GM23338 (cell line): ENCODE results near the gene NLRP6. TPM values are rescaled to one million over a fixed set of nuclear protein-coding genes. Genes with fewer than 3 reads are reported as not detected.

ENCODE experiments used
- ATAC-seq: fragments of 200-7000 bp; cut with Tn5 transposase; 3 replicates; pipeline ENCODE4 v1.9.1; 2020
- DNase-seq: peaks from one replicate; pipeline ENCODE4 v3.0.0-alpha.2; 2015; ENCODE audit warnings: low spot score
- H2AFZ ChIP-seq: fragments of 200-600 bp; sonication (generic); 2 replicates; pipeline ENCODE4 v1.8.0; 2016; ENCODE audit warnings: antibody characterized with exemption, mild to moderate bottlenecking, moderate library complexity
- H3F3A ChIP-seq: fragments of 200-600 bp; sonication (generic); replicated peaks from 2 replicates; pipeline ENCODE4 v1.8.0; 2017; ENCODE audit warnings: antibody characterized with exemption, mixed run types, low read depth
- H3K27ac ChIP-seq: fragments of 200-600 bp; sonication (generic); 2 replicates; pipeline ENCODE4 v1.6.1; 2016; ENCODE audit warnings: low read depth
- H3K27me3 ChIP-seq: fragments of 200-600 bp; sonication (generic); 2 replicates; pipeline ENCODE4 v1.8.0; 2016; ENCODE audit warnings: mild to moderate bottlenecking, mixed run types, moderate library complexity; ENCODE audit not compliant: insufficient read depth
- H3K36me3 ChIP-seq: fragments of 200-600 bp; sonication (generic); 2 replicates; pipeline ENCODE4 v1.8.0; 2016; ENCODE audit warnings: mild to moderate bottlenecking; ENCODE audit not compliant: insufficient read depth
- H3K4me1 ChIP-seq: fragments of 200-600 bp; sonication (generic); 2 replicates; pipeline ENCODE4 v1.8.0; 2016; ENCODE audit warnings: mild to moderate bottlenecking, moderate library complexity; ENCODE audit not compliant: insufficient read depth
- H3K4me2 ChIP-seq: fragments of 200-600 bp; sonication (generic); 2 replicates; pipeline ENCODE4 v1.7.1; 2017; ENCODE audit warnings: mixed run types
- H3K4me3 ChIP-seq: fragments of 200-600 bp; sonication (generic); 2 replicates; pipeline ENCODE4 v1.6.1; 2016; ENCODE audit warnings: mixed run types
- H3K79me2 ChIP-seq: fragments of 200-600 bp; sonication (generic); replicated peaks from 2 replicates; pipeline ENCODE4 v1.8.0; 2017; ENCODE audit warnings: mild to moderate bottlenecking; ENCODE audit not compliant: insufficient read depth
- H3K9me2 ChIP-seq: fragments of 200-600 bp; sonication (generic); 2 replicates; pipeline ENCODE4 v1.8.0; 2017; ENCODE audit not compliant: insufficient read depth
- H4K20me1 ChIP-seq: fragments of 200-600 bp; sonication (generic); replicated peaks from 2 replicates; pipeline ENCODE4 v1.8.0; 2017; ENCODE audit warnings: mild to moderate bottlenecking; ENCODE audit not compliant: insufficient read depth
- H3K27ac Mint-ChIP-seq: 2 replicates; pipeline ENCODE4 v1.8.0; 2020; ENCODE audit warnings: inconsistent platforms, mild to moderate bottlenecking, moderate library complexity, mixed read lengths
- H3K27me3 Mint-ChIP-seq: 3 replicates; pipeline ENCODE4 v1.8.0; 2022; ENCODE audit warnings: low read depth, mild to moderate bottlenecking, moderate library complexity, mixed read lengths, inconsistent platforms; ENCODE audit not compliant: insufficient read depth, poor library complexity
- H3K36me3 Mint-ChIP-seq: 3 replicates; pipeline ENCODE4 v1.8.0; 2021; ENCODE audit warnings: low read depth, mild to moderate bottlenecking, inconsistent platforms, moderate library complexity, mixed read lengths
- H3K4me1 Mint-ChIP-seq: 3 replicates; pipeline ENCODE4 v1.8.0; 2020; ENCODE audit warnings: mild to moderate bottlenecking, inconsistent platforms, mixed read lengths
- H3K4me3 Mint-ChIP-seq: 3 replicates; pipeline ENCODE4 v1.8.0; 2021; ENCODE audit warnings: moderate library complexity, mild to moderate bottlenecking, inconsistent platforms, mixed read lengths
- H3K9me3 Mint-ChIP-seq: 3 replicates; pipeline ENCODE4 v1.8.0; 2020; ENCODE audit warnings: moderate library complexity, mild to moderate bottlenecking, inconsistent platforms, mixed read lengths
- ETS1 ChIP-seq: IDR thresholded peaks from 2 replicates; pipeline ENCODE4 v1.6.1; 2016; ENCODE audit warnings: antibody characterized with exemption
- EZH2 ChIP-seq: fragments of 200-600 bp; sonication (generic); IDR thresholded peaks from one replicate; pipeline ENCODE4 v1.8.0; 2017; ENCODE audit warnings: antibody characterized with exemption, mild to moderate bottlenecking, low read depth; ENCODE audit not compliant: unreplicated experiment
- NANOG ChIP-seq: IDR thresholded peaks from 2 replicates; pipeline ENCODE4 v1.6.1; 2016; ENCODE audit warnings: antibody characterized with exemption, borderline replicate concordance
- POLR2AphosphoS5 ChIP-seq: IDR thresholded peaks from 2 replicates; pipeline ENCODE4 v1.6.1; 2016; ENCODE audit warnings: antibody characterized with exemption, low read depth
- REST ChIP-seq: IDR thresholded peaks from one replicate; pipeline ENCODE4 v1.6.1; 2018; ENCODE audit warnings: antibody characterized with exemption; ENCODE audit not compliant: unreplicated experiment
- polyA plus RNA-seq: library from polyadenylated mRNA; unstranded; fragments of >200 nt; fragmentation: Nextera tagmentation; extraction: Ambion mirVana; gene quantifications from 2 replicates; pipeline ENCODE4 v1.2.1, GENCODE V29; 2016
- total RNA-seq: library from RNA; depleted of rRNA; stranded (reverse); fragments of >200 nt; shearing (Covaris generic); gene quantifications from 2 replicates; pipeline ENCODE4 v1.2.3, GENCODE V29; 2014

Gene NLRP6
- total and polyA plus RNA-seq, 2 experiments from 2014 or later, result 0.15 to 0.73 TPM

DNA sequence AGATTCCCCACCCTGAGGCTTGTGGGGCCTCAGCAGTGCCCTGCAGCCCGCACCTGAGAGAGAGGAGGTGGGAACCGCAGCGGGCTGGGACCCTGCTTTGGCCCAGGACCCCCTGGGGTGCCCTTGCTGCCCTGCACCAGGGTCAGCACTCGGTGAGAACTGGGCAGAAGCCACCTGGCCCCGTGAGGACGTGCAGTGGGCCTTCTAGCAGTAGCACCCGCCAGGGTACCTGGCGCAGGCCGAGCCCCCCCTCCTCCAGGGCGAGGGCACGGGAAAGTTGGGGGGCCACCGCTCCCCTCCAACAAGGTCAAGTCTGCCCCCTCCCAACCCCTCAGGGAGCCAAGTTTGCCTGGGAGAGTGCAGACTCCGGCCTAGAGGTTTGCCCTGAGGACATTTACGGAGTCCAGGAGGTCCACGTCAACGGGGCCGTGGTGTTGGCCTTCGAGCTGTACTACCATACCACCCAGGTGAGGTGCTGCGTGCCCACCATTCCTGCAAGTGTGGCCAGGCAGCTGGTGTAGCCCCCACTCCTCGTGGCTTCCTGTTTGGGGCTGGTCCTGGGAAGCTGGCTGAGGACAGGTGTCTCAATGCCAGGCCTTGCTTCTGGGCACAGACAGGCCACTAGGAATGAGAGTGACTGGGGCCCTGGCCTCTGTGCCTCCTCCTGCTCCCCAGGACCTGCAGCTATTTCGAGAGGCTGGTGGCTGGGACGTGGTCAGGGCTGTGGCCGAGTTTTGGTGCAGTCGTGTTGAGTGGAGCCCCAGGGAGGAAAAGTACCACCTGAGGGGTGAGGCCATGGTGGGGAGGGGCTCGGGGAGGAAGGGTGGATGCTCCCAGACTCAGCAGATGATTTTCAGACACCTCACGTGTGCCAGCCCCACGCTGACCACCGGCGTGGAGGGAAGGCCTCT, 14.3 kb downstream of the NLRP6 start:
- H2AFZ ChIP-seq, result no peak overlapping the region
- peaks cover 16% of the 10 kb centered on the region for H3K27me3 Mint-ChIP-seq
- H3K27me3 ChIP-seq, result peaks cover 13% of the 10 kb centered on the region
- H3K9me2 ChIP-seq, result no peaks in the 10 kb centered on the region
- no peaks in the 10 kb centered on the region for H3K36me3 ChIP-seq
- H3K4me2 ChIP-seq, result no peak overlapping the region
- DNase-seq (no peak), ATAC-seq (no peak)
- H3K4me1 ChIP-seq, result no peaks in the 10 kb centered on the region; the same call in 1 of the 2 replicates
- H3K9me3 Mint-ChIP-seq, result no peaks in the 10 kb centered on the region
- H3K4me3 ChIP-seq, result no peak overlapping the region
- H4K20me1 ChIP-seq, result no peaks in the 10 kb centered on the region
- TF ChIP-seq NANOG (no peak), REST (no peak), EZH2 (no peak)
- no peak overlapping the region for H3K4me3 Mint-ChIP-seq
- peaks cover 11% of the 10 kb centered on the region; the same call in 2 of the 3 replicates for H3K36me3 Mint-ChIP-seq
- H3K79me2 ChIP-seq, result no peaks in the 10 kb centered on the region
- peaks cover 3% of the 10 kb centered on the region; the same call in 1 of the 2 replicates for H3F3A ChIP-seq
- peaks cover 21% of the 10 kb centered on the region for H3K4me1 Mint-ChIP-seq
- H3K27ac Mint-ChIP-seq, result no peak overlapping the region
- no peak overlapping the region for H3K27ac ChIP-seq

DNA sequence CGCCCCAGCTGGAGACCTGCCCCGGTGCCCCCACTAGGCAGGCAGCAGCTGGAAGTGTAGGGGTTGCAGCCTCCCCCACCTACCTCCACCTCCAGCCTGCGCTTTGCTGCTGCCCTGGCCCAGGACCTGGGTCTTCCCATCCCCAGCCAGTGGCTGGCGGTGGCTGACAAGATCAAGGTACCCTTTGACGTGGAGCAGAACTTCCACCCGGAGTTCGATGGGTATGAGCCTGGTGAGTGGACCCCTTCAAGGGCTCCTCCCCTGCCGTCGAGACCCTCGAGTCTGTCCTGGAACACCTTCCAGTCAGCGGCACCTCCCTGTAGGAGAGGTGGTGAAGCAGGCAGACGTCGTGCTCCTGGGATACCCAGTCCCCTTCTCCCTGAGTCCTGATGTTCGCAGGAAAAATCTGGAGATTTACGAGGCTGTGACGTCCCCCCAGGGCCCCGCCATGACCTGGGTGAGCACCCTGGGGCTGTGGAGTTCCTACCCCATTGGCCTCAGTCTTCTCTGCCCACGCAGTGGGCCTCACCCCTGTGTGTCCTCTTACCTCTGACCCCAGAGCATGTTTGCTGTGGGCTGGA, 15.2 kb downstream of the NLRP6 start:
- Histone ChIP-seq H4K20me1 (no peaks in the 10 kb centered on the region), H3K4me3 (no peak overlapping the region), H3K4me1 (no peaks in the 10 kb centered on the region; the same call in 1 of the 2 replicates), H3K9me2 (no peaks in the 10 kb centered on the region), H2AFZ (no peak overlapping the region), H3F3A (no peaks in the 10 kb centered on the region; the same call in 1 of the 2 replicates), H3K27me3 (peaks cover 4% of the 10 kb centered on the region), H3K79me2 (no peaks in the 10 kb centered on the region), H3K27ac (no peak overlapping the region), H3K36me3 (no peaks in the 10 kb centered on the region), H3K4me2 (no peak overlapping the region)
- DNase-seq, result no peak
- TF ChIP-seq EZH2 (no peak), POLR2AphosphoS5 (no peak), ETS1 (no peak)
- Mint-ChIP-seq H3K36me3 (peaks cover 11% of the 10 kb centered on the region; the same call in 2 of the 3 replicates), H3K27me3 (peaks cover 9% of the 10 kb centered on the region), H3K4me3 (no peak overlapping the region), H3K4me1 (peaks cover 19% of the 10 kb centered on the region), H3K9me3 (no peaks in the 10 kb centered on the region), H3K27ac (no peak overlapping the region)
- ATAC-seq, result no peak
